ENCODE data around the gene EMC9.

GRCh38 chr14:24129410-24129998, 11.9 kb downstream of the EMC9 start:
- no peak for TF ChIP-seq TAF1 (IDR thresholded peaks at IDR 0.05; ENCODE audit: borderline replicate concordance, insufficient read depth, low read length)
- TF ChIP-seq REST (IDR thresholded peaks at IDR 0.05; ENCODE audit: insufficient read depth in 1 of 2, low read depth in 2 of 2, low read length in 2 of 2): no peak

Data from PFSK-1 (cell line).